22Rv1 (cell line): ENCODE data around the gene WWP2.

ENCODE experiments used
- CTCF ChIP-seq: fragments of 450-650 bp; IDR thresholded peaks from 2 replicates; pipeline ENCODE4 v1.5.1; 2017; ENCODE audit warnings: mild to moderate bottlenecking
- ZFX ChIP-seq: fragments of 450-650 bp; IDR thresholded peaks from 2 replicates; pipeline ENCODE4 v1.6.1; 2017; ENCODE audit warnings: antibody characterized with exemption, borderline replicate concordance

- TF ChIP-seq CTCF, result no peak
- TF ChIP-seq ZFX, result no peak
Observed at GRCh38 chr16:69941251-69942098, 179.3 kb downstream of the WWP2 start.
